NCI-H187 (cell line): Measurements from ENCODE around the gene CES2.

ENCODE experiments used
- DNase-seq, 2 experiments: peaks; one replicate each; lab custom pipeline; 2025; lab: John Stamatoyannopoulos, UW

Gene CES2

DNA sequence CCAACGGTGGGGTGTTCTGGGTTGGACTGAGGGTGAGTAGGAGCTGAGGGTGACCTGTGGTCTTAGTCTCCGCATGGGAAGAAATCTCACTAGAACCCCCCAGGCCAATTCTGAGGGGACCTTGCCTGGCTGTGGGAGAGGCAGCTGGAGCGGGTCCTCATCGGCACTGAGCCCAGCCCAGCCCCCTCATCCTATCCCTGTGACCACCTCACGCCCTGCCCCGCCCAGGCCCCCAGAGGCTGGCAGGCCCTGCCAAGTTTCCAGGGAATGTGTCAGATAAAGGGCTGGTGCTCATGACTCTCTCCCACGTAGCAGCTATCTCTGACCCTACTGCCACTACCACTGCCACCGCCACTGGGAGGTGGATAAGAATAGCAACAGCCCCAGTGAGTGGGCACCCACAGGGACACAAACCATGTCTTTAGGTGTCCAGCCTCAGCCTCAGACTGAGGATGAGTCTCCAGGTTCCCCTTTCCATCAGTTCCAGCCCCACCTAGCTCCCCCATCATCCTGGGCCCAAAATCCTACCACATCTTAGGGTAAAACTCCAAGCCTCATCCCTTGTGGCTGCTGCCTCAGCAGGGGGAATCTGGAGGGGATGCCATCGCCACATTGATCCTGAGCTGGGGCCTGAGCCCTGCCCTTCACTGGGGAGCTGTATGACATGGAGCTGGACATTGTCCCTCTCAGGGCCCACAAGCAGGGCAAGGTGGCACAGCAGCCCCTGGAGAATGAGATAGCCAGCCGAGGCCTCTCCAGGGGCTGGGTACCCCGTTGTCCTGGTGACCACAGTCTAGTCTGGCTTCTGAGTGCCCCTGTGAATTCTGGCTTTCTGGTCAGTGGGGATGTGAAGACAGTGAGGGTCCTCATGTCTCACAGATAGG is 31.5 kb upstream of the CES2 start:
- no peak for DNase-seq

DNA sequence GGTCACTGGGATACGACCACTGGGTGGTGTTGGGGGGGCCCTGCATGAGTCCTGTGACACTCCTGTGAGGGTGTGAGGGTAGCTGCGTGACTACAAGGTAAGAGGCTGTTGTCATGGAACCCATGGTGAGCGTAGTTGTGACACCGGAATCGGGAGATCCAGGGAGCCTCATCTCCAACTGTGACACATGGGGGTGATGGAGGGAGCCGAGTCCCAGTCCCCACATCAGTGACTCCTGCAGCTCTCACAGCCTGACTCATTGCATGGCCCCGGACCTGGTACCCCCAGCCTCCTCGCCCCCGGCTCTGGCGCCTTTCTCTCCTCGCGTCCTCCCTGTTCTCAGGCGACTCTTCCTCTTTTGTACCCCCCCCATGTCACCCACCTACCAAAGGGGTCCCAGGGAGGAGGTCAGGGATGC is 30.9 kb upstream of the CES2 start:
- DNase-seq, result no peak

DNA sequence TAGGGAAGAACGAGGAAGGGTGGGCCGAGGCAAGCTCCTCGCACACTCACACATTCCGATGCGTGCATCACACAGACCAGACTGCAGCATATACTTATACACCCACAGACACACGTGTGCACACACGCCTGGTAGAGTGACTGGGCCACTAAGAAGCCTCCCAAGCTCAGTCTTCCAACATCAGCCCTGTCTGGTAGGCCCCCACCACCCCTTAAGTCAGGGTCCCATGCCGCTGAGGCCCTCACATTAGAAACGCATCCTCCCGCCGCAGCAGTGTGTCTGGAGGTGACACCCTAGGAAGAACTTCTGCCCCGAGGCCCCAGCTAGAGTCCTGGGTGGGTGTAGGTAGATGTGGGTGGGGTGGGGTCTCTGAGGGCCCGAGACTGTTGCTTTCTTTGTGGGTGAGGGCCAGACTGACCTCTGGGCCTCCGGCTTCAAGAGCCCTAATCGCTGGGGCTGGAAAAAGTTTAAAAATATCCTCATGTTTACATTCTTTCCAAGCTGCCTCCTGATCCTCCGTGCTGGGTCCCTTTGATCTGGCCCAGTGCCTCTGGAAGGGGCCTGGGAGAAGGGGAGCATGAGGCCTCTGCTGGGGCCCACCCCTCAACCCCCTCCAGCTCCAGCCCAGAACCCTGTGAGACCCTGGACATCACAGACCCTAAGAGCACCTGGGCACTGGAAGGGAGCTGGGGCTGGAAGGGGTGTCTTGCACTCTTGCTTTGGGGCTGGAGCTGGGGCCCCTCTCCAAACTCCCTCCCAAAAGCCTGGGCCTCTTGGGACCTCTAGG is 30.3 kb upstream of the CES2 start:
- no peak for DNase-seq

DNA sequence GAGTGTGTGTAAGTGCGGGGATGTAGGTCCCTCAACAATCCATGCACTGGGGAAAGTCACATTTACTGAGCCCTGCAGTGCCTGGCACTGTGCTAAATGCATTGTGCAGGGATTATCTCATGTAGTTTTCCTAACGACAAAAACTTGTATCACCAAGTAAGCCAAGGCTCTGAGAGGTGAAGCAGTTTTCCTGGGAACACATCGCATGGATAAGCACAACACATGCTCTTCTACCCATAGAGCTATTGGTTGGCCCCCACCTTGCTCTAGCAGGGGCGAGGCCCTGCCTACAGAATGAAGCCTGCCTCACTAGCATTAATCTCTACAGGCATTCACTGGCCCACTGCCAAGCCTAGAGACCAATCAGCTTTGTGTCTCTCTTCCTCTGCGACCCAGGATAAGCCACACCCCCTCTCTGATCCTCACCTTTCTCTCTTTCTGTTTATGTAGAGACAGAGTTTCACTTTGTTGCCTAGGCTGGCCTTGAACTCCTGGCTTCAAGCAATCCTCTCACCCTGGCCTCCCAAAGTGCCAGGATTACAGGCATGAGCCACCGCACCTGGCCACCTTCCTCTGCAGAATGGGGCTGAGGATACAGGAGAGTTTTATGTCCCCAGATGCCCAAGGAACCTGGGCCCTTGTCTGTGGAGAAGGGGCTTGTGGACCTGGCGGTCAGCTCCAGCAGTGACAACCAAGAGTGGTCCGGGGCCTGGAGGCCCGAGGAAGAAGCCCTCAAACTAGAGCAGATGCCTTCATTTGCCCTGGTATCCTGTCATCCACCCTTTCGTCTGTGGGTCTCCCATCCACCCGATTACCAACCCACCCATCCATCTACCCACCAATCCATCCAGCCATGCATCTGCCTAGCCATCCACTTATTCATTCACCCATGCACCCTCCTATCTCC is 29.4 kb upstream of the CES2 start:
- DNase-seq, result no peak

DNA sequence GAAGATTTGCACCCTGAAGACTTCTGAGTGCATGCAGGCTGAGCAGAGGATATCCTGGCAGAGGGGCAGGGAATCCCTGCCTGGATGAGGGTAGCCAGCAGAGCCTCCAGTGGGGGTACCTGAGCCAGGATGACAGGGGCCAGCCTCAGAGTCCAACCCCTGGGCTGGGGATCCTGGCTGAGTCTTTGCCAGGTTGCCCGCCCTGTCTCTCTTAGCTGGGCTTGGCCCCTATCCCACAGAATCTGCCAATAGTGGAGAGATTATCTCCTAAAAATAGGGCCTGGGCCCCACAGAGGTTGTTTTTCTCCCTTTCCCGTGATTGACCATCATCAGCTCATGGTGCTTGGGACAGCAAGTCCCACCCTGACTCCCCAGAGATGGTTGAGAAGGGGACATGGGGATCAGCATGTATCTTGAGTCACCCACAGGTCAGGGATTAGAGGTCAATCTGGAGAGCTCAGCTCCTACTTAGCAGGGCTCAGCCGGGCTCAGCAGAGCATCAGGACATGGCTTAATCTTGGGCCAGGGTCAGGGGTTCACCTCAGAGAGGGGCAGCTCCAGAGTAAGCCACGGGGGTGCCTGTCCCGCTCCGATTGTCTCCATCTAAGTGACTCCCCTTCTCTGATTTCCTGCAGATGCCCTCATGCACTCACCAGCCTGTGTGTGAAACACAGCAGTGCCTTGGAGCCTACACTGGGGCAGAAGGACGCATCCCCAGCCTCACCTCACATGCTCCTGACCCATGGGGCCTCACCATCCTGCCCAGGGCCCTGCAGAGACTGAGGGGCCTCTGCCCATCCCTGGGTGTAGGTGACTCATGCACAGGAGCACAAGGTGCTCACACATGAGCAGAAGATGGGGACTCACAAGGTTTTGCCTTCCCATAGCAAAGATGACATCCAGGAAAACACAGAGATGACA is 28.1 kb upstream of the CES2 start:
- DNase-seq, result no peak

DNA sequence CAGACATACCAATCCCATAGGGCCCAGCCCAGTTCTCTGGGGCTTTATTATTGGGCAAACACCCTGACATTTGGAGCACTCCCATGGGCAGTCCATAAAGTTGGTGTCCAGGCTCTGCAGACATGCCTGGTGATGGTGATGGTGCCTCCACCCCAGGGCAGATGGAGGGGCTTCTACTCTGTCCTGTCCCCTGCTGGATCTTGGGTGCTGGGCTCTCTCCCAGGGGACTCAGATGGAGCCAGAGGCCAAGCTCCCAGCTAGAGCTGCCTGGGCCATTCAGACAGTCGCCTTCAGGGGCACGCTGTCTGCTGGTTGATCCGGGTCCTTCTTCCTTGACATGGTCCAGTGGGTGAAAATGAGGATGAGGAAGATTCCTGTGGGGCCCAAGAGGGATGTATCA is 27.2 kb upstream of the CES2 start:
- DNase-seq, result no peak

DNA sequence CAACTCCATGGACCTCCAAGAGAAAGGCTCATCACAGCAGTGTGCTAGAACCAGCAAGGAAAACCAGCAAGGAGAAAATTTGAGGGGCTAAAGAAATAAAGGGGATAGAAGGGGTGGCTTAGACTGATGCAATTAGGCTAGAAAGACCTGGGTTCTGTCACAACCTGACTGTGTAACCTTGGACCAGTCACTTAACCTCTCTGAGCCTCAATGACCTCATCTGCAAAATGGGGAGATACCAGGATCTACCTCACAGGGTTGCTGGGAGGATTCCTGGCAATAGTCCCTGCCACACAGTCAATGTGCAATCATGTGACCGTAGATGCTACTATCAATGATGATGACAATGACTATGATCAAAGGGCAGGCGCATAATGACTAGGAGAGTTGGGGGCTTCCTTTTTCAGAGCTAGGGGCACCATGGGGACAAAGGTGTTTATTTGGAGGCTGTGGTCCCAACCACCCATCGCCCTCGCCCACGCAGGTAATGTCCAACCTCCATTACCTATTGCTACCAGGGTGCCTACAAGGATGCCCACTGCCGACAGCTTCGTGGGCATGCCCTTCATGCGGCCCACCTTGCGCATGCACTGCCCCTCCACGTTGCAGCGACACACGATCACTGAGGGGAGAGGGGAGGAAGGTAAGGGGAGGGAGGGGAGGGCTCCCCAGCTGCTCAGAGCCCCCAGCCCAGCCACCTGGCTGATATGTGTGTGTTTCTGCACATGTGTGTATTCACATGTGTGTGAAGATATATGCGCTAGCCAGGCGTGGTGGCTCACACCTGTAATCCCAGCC is 26.4 kb upstream of the CES2 start:
- no peak for DNase-seq

DNA sequence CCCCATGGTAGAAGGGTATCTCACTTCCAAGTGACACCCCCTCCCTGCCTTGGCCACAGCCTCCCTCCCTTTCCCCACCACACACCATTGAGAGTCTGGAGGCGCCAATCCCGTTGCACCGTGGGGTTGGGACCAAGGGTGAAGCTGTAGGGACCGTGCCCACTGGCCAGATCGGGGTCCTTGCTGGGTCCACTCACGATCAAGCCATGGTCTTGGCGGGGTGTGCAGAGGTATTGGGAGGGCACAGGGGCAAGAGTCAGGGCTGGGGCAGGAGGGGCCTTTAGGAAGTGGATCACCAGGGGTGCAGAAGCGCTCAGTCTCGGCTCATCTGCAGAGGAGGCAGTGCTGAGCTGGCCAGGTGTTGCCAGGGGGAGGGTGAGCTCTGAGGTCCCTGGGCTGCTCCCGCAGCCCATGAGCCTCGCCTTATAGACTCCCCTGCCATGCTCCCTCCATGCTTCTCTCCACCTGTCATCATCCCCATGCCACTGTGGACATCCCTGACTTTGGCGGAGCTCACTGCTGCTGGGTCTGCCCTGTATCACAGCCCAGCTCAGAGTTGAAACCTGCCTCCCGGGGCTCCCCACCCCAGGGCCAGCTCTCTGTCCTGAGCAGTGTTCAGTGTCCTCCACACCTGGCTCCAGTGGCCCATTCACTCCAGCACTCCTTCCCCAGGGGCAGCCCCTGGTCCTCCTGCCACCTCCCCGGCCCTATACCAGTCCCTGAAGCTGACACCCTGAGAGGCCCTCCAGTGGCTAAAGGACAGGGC is 25.0 kb upstream of the CES2 start:
- DNase-seq, result no peak

DNA sequence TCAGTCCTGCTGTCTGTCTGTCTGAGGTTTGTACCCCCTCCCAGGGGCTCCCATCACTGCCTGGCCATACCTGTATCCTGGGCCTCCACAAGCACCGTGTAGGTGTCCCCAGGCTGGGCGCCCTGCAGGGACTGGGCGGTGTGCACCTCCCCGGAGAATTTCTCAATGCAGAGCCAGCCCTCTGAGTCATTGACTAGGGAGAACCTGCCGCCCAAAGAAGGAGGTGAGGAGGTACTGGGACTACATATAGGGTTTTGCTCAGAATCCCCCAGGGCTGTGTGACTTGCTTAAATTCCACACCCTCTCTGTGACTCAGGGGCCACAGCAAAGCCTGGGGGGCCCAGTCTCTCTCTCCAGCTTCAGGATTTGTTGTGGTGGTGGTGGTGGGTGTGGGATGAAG is 24.2 kb upstream of the CES2 start:
- no peak for DNase-seq

DNA sequence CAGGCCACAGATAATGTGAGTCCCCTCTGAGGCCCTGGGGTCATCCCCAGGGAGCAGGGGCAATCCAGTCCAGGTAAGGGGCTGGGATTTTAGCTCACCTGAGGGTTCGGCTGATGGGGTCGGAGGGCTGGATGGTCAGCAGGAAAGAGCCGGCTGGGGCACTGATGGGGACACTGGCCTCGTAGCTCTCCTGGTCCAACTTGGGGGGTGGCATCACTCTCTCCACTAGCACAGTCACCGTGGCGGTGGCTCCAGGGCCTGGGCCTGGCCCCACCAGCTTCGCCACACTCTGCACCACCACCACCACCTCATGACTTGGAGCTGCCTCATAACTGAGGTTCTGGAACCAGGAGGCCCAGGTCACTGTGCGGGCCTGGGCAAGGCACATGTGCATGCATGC is 23.5 kb upstream of the CES2 start:
- DNase-seq, result no peak

DNA sequence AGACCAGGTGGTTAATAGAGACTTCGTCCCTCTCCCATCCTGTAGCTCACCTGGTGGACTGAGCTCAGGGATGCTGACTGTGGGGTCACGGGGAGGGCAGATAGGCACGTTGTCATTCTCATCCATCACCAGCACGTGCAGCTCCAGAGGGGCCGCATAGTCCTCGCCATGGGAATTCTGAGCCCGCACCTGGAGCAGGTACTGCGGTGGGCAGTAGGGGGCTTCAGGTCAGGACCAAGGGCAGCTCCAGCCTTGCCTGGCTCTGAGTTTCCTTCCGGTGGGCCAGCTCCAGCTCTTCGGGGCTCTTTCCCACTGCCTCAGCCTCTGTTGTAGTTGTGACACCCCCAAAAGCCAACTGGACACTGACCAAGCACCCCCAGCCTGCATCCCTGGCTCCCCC is 22.2 kb upstream of the CES2 start:
- DNase-seq, result no peak

DNA sequence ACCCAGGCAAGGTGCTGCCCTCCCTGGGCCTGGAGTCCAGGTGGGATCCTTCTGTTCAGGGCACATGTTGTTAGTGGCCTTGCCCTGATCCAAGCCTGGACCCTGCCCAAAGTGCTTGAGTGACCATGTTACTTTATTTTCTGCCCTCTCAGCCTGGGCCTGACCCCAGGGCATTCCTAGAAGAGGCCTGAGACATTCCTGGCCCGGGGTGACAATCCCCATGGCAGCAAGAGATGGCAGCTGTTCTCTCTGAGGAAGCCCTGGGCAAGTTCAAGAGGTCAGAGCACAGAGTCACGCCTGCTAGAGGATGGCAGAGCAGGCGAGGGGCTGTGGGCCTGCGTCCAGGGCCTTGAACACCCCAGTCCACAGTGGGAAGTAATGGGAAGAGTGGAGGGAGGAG is 21.6 kb upstream of the CES2 start:
- no peak for DNase-seq

DNA sequence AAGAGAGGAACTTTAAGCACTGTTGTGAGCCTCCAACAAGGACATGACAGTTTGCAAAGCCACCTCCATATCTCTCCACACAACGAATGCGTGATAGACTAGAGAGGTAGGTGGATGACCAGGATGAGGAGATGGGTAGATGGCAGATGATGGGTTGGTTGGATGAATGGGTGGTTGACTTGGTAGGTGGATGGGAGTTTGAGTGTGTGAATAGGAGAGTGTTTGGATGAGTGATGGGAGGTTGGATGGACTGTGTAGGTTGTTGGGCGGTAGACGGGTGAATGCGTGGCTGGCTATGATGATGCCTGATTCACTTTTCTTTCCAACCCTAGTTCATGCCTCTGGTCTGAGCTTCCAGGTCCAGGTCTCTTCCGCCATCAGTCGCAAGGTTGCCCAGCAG is 20.8 kb upstream of the CES2 start:
- no peak for DNase-seq

DNA sequence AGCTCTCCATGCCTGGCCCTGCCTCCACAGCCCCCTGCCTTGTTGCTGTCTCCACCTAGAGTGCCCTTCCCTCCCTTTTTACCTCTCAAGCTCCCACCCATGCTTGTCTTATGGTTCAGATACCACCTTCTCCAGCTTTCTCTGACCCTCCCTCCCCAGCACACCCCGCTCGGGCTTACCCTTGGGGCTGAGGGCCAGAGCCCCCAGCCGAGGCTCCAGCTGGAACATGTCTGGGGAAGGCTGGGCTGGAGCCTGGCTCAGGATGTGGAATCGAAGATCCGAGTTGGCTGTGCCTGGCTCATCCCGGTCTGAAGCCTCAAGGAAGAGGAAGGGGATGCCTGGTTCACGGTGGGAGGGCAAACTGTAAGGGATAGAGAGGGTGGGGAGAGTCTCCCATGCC is 20.3 kb upstream of the CES2 start:
- no peak for DNase-seq

DNA sequence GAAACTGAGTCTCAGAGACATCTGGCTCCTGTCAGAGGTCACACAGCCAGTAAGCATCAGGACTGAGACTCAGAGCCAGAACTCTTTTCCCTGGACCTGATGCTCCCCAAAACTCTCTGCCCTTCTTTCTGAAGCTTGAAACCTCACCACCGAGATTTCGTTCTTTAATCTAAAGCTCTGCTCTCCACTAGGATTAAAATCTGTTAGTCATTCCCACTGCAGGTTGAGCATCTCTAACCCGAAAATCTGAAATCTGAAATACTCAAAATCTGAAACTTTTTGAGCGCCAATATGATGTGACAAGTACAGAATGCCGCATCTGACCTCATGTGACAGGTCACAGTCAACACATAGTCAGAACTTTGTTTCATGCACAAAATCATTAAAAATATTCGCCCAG is 18.8 kb upstream of the CES2 start:
- no peak for DNase-seq

DNA sequence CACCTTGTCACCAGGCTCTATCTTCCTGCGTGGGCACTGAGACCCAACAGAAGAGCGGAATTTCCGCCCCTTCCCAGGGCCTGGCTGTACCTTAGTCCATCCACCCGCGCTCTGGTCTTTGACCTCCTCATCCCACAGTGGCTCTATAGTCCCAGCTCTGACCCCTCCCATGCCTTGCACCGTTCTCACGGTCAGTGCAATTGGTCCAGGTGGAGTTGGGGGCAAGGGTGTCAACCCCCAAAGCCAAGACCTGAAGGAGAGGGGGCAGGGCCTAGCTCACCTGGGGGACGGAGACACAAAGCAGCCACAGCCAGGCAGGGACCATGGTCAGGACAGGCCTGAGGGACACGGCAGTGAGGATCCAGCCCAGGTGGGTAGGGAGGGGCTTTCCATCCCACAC is 17.6 kb upstream of the CES2 start:
- DNase-seq, result no peak

DNA sequence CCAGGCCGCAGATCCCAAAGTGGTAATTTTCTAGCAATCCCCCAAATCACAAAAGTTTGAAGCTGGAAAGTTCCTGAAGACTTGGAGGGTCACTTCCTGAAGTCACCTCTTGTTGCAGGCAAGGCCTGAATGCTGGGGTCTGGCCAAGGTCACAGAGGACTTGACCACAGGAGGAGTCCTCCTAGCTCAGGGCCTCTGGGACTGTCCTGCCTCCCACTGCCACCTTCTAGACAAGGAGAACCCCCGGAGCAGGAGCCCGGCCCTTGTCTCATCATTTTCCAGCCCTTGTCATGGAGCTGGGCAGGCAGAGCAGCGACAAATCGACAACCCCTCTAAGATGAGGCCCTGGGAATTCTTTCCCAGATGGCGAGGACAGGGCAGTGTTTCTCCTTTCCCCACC is 17.0 kb upstream of the CES2 start:
- DNase-seq, result no peak

DNA sequence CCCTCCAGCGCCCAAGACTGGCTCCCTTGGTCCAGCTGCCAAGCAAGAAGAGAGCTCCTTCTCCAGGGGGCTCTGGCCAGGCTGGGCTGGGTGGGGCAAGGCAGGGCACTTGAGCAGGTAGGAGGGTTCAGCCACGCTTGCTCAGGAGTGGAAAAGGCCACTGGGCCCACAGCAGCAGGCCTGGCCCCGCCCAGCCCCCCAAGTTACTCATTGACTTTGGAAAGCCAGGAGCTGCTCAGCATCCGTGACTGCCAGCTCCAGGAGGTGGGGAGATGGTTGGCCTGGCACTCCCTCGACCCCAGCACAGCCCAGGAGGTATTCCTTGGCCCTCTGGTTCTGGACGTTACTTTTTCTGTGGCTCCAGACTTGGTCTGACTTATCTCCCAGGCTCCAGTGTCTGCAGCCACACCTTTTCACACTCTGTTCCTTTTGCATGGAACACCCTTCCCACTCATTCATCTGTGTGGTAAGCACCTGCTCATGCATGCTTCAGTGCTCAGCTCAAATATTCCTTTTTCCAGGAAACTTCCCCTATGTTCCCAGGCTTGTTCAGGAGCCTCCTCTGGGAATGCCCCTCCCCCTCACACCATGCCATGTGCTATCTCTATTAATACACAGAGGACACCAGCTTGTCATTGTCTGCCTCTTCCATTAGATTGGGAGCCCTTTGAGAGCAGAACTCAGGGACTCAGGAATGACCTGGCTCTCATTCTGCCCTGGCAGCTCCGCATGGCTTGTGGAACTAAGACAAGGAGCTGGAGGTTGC is 16.3 kb upstream of the CES2 start, which contains the start of gene CDH16:
TSS of gene CDH16 (minus strand) at position 83 of the 766 bp plus-strand sequence. CDS start 820 bp downstream, outside the sequence.
- DNase-seq, result no peak
